Smooth muscle cell (in vitro differentiated cells): ENCODE data around the gene SLC25A18. TPM values are rescaled to one million over a fixed set of nuclear protein-coding genes. Genes with fewer than 3 reads are reported as not detected.

Source experiments
- DNase-seq: peaks from one replicate; lab custom pipeline; 2025; ENCODE audit not compliant: unreplicated experiment; lab: John Stamatoyannopoulos, UW
- H2AFZ ChIP-seq: fragments of 200-600 bp; sonication (generic); 2 replicates; pipeline ENCODE4 v1.6.0; 2016; ENCODE audit warnings: antibody characterized with exemption, low read depth, mild to moderate bottlenecking
- H3F3A ChIP-seq: fragments of 200-600 bp; sonication (generic); 2 replicates; pipeline ENCODE4 v1.6.0; 2017; ENCODE audit warnings: antibody characterized with exemption, low read depth
- H3K27ac ChIP-seq: fragments of 200-600 bp; sonication (generic); 2 replicates; pipeline ENCODE4 v1.5.1; 2016; ENCODE audit warnings: low read depth, mild to moderate bottlenecking
- H3K27me3 ChIP-seq: fragments of 200-600 bp; sonication (generic); 2 replicates; pipeline ENCODE4 v1.6.1; 2016; ENCODE audit warnings: low read depth, mild to moderate bottlenecking
- H3K36me3 ChIP-seq: fragments of 200-600 bp; sonication (generic); 2 replicates; pipeline ENCODE4 v1.5.1; 2016; ENCODE audit warnings: low read depth
- H3K4me1 ChIP-seq: fragments of 200-600 bp; sonication (generic); 2 replicates; pipeline ENCODE4 v1.5.1; 2016; ENCODE audit warnings: low read depth
- H3K4me2 ChIP-seq: fragments of 200-600 bp; sonication (generic); 2 replicates; pipeline ENCODE4 v1.6.0; 2016; ENCODE audit warnings: mild to moderate bottlenecking
- H3K4me3 ChIP-seq: fragments of 200-600 bp; sonication (generic); 2 replicates; pipeline ENCODE4 v1.5.1; 2016; ENCODE audit warnings: mild to moderate bottlenecking
- H3K79me2 ChIP-seq: fragments of 200-600 bp; sonication (generic); 2 replicates; pipeline ENCODE4 v1.6.0; 2016; ENCODE audit warnings: low read depth, mild to moderate bottlenecking
- H3K9ac ChIP-seq: fragments of 200-600 bp; sonication (generic); 2 replicates; pipeline ENCODE4 v1.6.0; 2016; ENCODE audit warnings: low read depth
- H3K9me3 ChIP-seq: fragments of 200-600 bp; sonication (generic); replicated peaks from 2 replicates; pipeline ENCODE4 v1.5.1; 2016; ENCODE audit warnings: low read depth
- H4K20me1 ChIP-seq: fragments of 200-600 bp; sonication (generic); 2 replicates; pipeline ENCODE4 v1.6.0; 2016; ENCODE audit warnings: low read depth
- CTCF ChIP-seq: fragments of 200-600 bp; sonication (generic); IDR thresholded peaks from 2 replicates; pipeline ENCODE4 v1.5.1; 2017; ENCODE audit warnings: borderline replicate concordance, mild to moderate bottlenecking, antibody characterized with exemption; ENCODE audit not compliant: insufficient read depth, poor library complexity, severe bottlenecking
- WGBS: methylation state at CpG from one replicate; pipeline ENCODE4 v1.1.7; 2016; ENCODE audit warnings: low lambda C conversion rate; 5-methylcytosine and 5-hydroxymethylcytosine counted together
- polyA plus RNA-seq: library from polyadenylated mRNA; unstranded; fragments of >200 nt; fragmentation: Nextera tagmentation; extraction: Ambion mirVana; gene quantifications from 2 replicates; pipeline ENCODE4 v1.2.1, GENCODE V29; 2016
- total RNA-seq: library from RNA; depleted of rRNA; stranded (reverse); fragments of >200 nt; gene quantifications from 2 replicates; pipeline ENCODE4 v1.2.3, GENCODE V29; 2014

The SLC25A18 gene
- total and polyA plus RNA-seq, 2 experiments from 2014 or later, result 0.06 to 0.31 TPM

- H3K27me3 ChIP-seq, result no peaks in the 10 kb centered on the region
- H3K4me3 ChIP-seq, result peak overlapping the region; percentile 91
- no peaks in the 10 kb centered on the region for H3K36me3 ChIP-seq
- no peak overlapping the region for H3K9ac ChIP-seq
- peak overlapping the region; percentile 14 for H2AFZ ChIP-seq
- H3K4me1 ChIP-seq, result peaks cover 13% of the 10 kb centered on the region
- DNase-seq, result no peak
- no peaks in the 10 kb centered on the region for H3K9me3 ChIP-seq
- H3K27ac ChIP-seq, result no peak overlapping the region
- 96% methylated on average over 7 of the region's 7 CpGs for WGBS
- peak overlapping the region; percentile 87 for H3K4me2 ChIP-seq
- peaks cover 39% of the 10 kb centered on the region for H3K79me2 ChIP-seq
- H4K20me1 ChIP-seq, result peaks cover 25% of the 10 kb centered on the region
- H3F3A ChIP-seq, result no peaks in the 10 kb centered on the region
- no peak for TF ChIP-seq CTCF
Measured at GRCh38 chr22:17629641-17630040, 66.3 kb downstream of the SLC25A18 start.

GRCh38 chr22:17631076-17631565, 67.8 kb downstream of the SLC25A18 start:
- H3F3A ChIP-seq, result no peaks in the 10 kb centered on the region
- H3K27ac ChIP-seq, result no peak overlapping the region
- H3K4me1 ChIP-seq, result peaks cover 13% of the 10 kb centered on the region
- no peaks in the 10 kb centered on the region for H3K36me3 ChIP-seq
- H3K4me2 ChIP-seq, result no peak overlapping the region
- 98% methylated on average over 9 of the region's 9 CpGs for WGBS
- peaks cover 11% of the 10 kb centered on the region for H4K20me1 ChIP-seq
- no peak overlapping the region for H2AFZ ChIP-seq
- DNase-seq, result no peak
- no peaks in the 10 kb centered on the region for H3K9me3 ChIP-seq
- H3K9ac ChIP-seq, result no peak overlapping the region
- no peak overlapping the region for H3K4me3 ChIP-seq
- peaks cover 24% of the 10 kb centered on the region for H3K79me2 ChIP-seq
- H3K27me3 ChIP-seq, result no peaks in the 10 kb centered on the region
- no peak for TF ChIP-seq CTCF

GRCh38 chr22:17633217-17633997, 70.1 kb downstream of the SLC25A18 start:
- H3K27ac ChIP-seq, result peak overlapping the region; percentile 89
- DNase-seq, result no peak
- H3K9ac ChIP-seq, result peak overlapping the region; percentile 45
- no peaks in the 10 kb centered on the region for H3K27me3 ChIP-seq
- H3K4me1 ChIP-seq, result peaks cover 11% of the 10 kb centered on the region
- TF ChIP-seq CTCF, result no peak
- no peaks in the 10 kb centered on the region for H3K36me3 ChIP-seq
- WGBS, result 38% methylated on average over 4 of the region's 4 CpGs
- H3F3A ChIP-seq, result no peaks in the 10 kb centered on the region
- H4K20me1 ChIP-seq, result no peaks in the 10 kb centered on the region
- peak overlapping the region; percentile 34 for H3K4me2 ChIP-seq
- no peak overlapping the region for H2AFZ ChIP-seq
- peaks cover 1% of the 10 kb centered on the region for H3K79me2 ChIP-seq
- H3K4me3 ChIP-seq, result no peak overlapping the region
- H3K9me3 ChIP-seq, result no peaks in the 10 kb centered on the region

GRCh38 chr22:17633998-17634323, 70.7 kb downstream of the SLC25A18 start:
- H3K27ac ChIP-seq, result peak overlapping the region; percentile 89
- no peaks in the 10 kb centered on the region for H3K79me2 ChIP-seq
- no peaks in the 10 kb centered on the region for H3K36me3 ChIP-seq
- no peaks in the 10 kb centered on the region for H4K20me1 ChIP-seq
- peaks cover 11% of the 10 kb centered on the region for H3K4me1 ChIP-seq
- H3K9me3 ChIP-seq, result no peaks in the 10 kb centered on the region
- TF ChIP-seq CTCF, result no peak
- H3F3A ChIP-seq, result no peaks in the 10 kb centered on the region
- no peak overlapping the region for H3K4me3 ChIP-seq
- H2AFZ ChIP-seq, result no peak overlapping the region
- peak overlapping the region; percentile 45 for H3K9ac ChIP-seq
- 92% methylated on average over 3 of the region's 3 CpGs for WGBS
- no peaks in the 10 kb centered on the region for H3K27me3 ChIP-seq
- peak overlapping the region; percentile 26 for H3K4me2 ChIP-seq
- no peak for DNase-seq
